ENCODE measurements around the gene CMTM4. TPM values are rescaled to one million over a fixed set of nuclear protein-coding genes. Genes with fewer than 3 reads are reported as not detected.

Gene CMTM4
- total and polyA plus RNA-seq, 2 donors (not counting 1 experiment from before 2014, with no cell fraction given), result 0.06 to 0.59 TPM

- H3K4me1 ChIP-seq (ENCODE audit: control insufficient read depth in 2 of 2, insufficient read depth in 2 of 2, low read length in 2 of 2), result no peaks in the 10 kb centered on the region
- ChIA-PET CTCF (no interaction called here), POLR2A (interaction anchor here (0.7 kb wide), 1 partner anchor 14 kb away, joined by 3 read pairs; the partner anchor contains the start of gene CKLF)
- ATAC-seq (ENCODE audit: low read depth) (no peak), DNase-seq (no peak)
- H3K9me3 ChIP-seq (ENCODE audit: control extremely low read depth in 1 of 3, control insufficient read depth in 2 of 3, insufficient read depth in 1 of 3, low read length in 2 of 3), result no peaks in the 10 kb centered on the region
- Mint-ChIP-seq H3K4me1 (peaks cover 11% of the 10 kb centered on the region), H3K4me3 (no peak within 1 kb of the TSS), H3K27me3 (no peaks in the 10 kb centered on the region), H3K27ac (no peak within 1 kb of the TSS), H3K9me3 (ENCODE audit: insufficient read depth) (no peaks in the 10 kb centered on the region)
- WGBS (ENCODE audit: insufficient coverage), result 98% methylated on average over 54 of the region's 54 CpGs
- TF ChIP-seq CTCF (IDR thresholded peaks at IDR 0.05) (no peak), EZH2 (IDR thresholded peaks at IDR 0.05; ENCODE audit: borderline replicate concordance, insufficient read depth, low read depth, low read length, poor library complexity, severe bottlenecking) (no peak)
- H3K4me3 ChIP-seq (ENCODE audit: control extremely low read depth in 1 of 5, extremely low read depth in 1 of 5, insufficient read depth in 1 of 5, low read depth in 2 of 5, low read length in 4 of 5), result no peak within 1 kb of the TSS
- no peak within 1 kb of the TSS for H2AFZ ChIP-seq (ENCODE audit: insufficient read depth, low read depth, low read length, poor library complexity, severe bottlenecking)
- intact Hi-C loops (cut with micrococcal nuclease), result no loop called here
- H3K9ac ChIP-seq (ENCODE audit: low read length), result no peak within 1 kb of the TSS
- peaks cover 5% of the 10 kb centered on the region for H4K20me1 ChIP-seq (ENCODE audit: control insufficient read depth, insufficient read depth, low read length, poor library complexity, severe bottlenecking)
- H3K27ac ChIP-seq (ENCODE audit: low read length in 2 of 2), result no peak within 1 kb of the TSS
- H3K36me3 ChIP-seq (replicated peaks in 1 of 2; ENCODE audit: control extremely low read depth in 1 of 2, control insufficient read depth in 1 of 2, extremely low read depth in 1 of 2, insufficient read depth in 2 of 2, low read length in 1 of 2), result peaks cover 0 to 12% of the 10 kb centered on the region in 2 experiments
- no peak within 1 kb of the TSS for H3K4me2 ChIP-seq (replicated peaks; ENCODE audit: low read depth, low read length, poor library complexity, severe bottlenecking)
- peaks cover 4% of the 10 kb centered on the region for H3K79me2 ChIP-seq (ENCODE audit: control insufficient read depth, insufficient read depth, low read length)
- no peaks in the 10 kb centered on the region for H3K27me3 ChIP-seq (replicated peaks in 1 of 4; ENCODE audit: control extremely low read depth in 1 of 4, control insufficient read depth in 3 of 4, insufficient read depth in 4 of 4, low read length in 3 of 4)
Measured at GRCh38 chr16:66566051-66566901, 130.3 kb downstream of the CMTM4 start, which contains the start of gene CMTM1. Gene CMTM1 (plus strand): TSS chr16:66566439. CDS start chr16:66566514, 75 bp downstream.

Small RNA genes within 50 kb of the gene (small RNA-seq; reads per million reads assigned to genes)
- not detected for gene CKLF-CMTM1 (ENCODE audit: insufficient read length, low read depth, low replicate concordance)

Other genes with a start within 250 kb of the CMTM4 start
- gene TK2, start 146.6 kb downstream of the CMTM4 start, total RNA-seq, result 9.7 and 10.3 TPM in 2 replicates
- 2.9 and 4.9 TPM in 2 replicates for gene TK2, start 146.6 kb downstream of the CMTM4 start, polyA plus RNA-seq
- 28.9 and 30.4 TPM in 2 replicates for gene CKLF, start 144.2 kb downstream of the CMTM4 start, total RNA-seq
- 43.9 and 53.6 TPM in 2 replicates for gene CKLF, start 144.2 kb downstream of the CMTM4 start, polyA plus RNA-seq
- 5.5 and 5.9 TPM in 2 replicates for gene CMTM1, start 130.3 kb downstream of the CMTM4 start, total RNA-seq
- 1.6 and 1.8 TPM in 2 replicates for gene CMTM1, start 130.3 kb downstream of the CMTM4 start, polyA plus RNA-seq
- not detected in 2 replicates for gene CMTM2, start 117.3 kb downstream of the CMTM4 start, total RNA-seq
- gene CMTM2, start 117.3 kb downstream of the CMTM4 start, polyA plus RNA-seq, result not detected in 2 replicates
- 6.2 and 7.5 TPM in 2 replicates for gene CMTM3, start 92.0 kb downstream of the CMTM4 start, total RNA-seq
- gene CMTM3, start 92.0 kb downstream of the CMTM4 start, polyA plus RNA-seq, result 8.7 and 10.9 TPM in 2 replicates
- gene DYNC1LI2, start 54.9 kb upstream of the CMTM4 start, total RNA-seq, result 109 and 111 TPM in 2 replicates
- 33.9 and 78.3 TPM in 2 replicates for gene DYNC1LI2, start 54.9 kb upstream of the CMTM4 start, polyA plus RNA-seq
- gene TERB1, start 104.8 kb upstream of the CMTM4 start, total RNA-seq, result 0.71 TPM in 1 of 2 replicates, not detected in the other
- gene TERB1, start 104.8 kb upstream of the CMTM4 start, polyA plus RNA-seq, result not detected in 2 replicates
- gene NAE1, start 134.2 kb upstream of the CMTM4 start, total RNA-seq, result 57.6 and 62.5 TPM in 2 replicates
- gene NAE1, start 134.2 kb upstream of the CMTM4 start, polyA plus RNA-seq, result 19.3 and 28.5 TPM in 2 replicates
- gene CA7, start 147.7 kb upstream of the CMTM4 start, total RNA-seq, result not detected in 2 replicates
- gene CA7, start 147.7 kb upstream of the CMTM4 start, polyA plus RNA-seq, result not detected in 2 replicates
- gene PDP2, start 183.8 kb upstream of the CMTM4 start, total RNA-seq, result 15.0 and 18.7 TPM in 2 replicates
- 1.9 and 2.7 TPM in 2 replicates for gene PDP2, start 183.8 kb upstream of the CMTM4 start, polyA plus RNA-seq
- not detected in 2 replicates for gene CDH16, start 222.1 kb upstream of the CMTM4 start, total RNA-seq
- gene CDH16, start 222.1 kb upstream of the CMTM4 start, polyA plus RNA-seq, result not detected in 2 replicates
- 0.64 and 0.80 TPM in 2 replicates for gene RRAD, start 228.8 kb upstream of the CMTM4 start, total RNA-seq
- 1.9 and 4.1 TPM in 2 replicates for gene RRAD, start 228.8 kb upstream of the CMTM4 start, polyA plus RNA-seq
- 55.4 and 60.6 TPM in 2 replicates for gene CIAO2B, start 237.7 kb upstream of the CMTM4 start, total RNA-seq
- 139 and 159 TPM in 2 replicates for gene CIAO2B, start 237.7 kb upstream of the CMTM4 start, polyA plus RNA-seq
- gene CES2, start 238.8 kb upstream of the CMTM4 start, total RNA-seq, result 39.4 and 47.8 TPM in 2 replicates
- gene CES2, start 238.8 kb upstream of the CMTM4 start, polyA plus RNA-seq, result 23.5 and 24.4 TPM in 2 replicates

Data from B cell (primary cell).